Osteocyte (in vitro differentiated cells): ENCODE measurements around the gene NCOA3. TPM values are rescaled to one million over a fixed set of nuclear protein-coding genes. Genes with fewer than 3 reads are reported as not detected.
"Not testable (repeated sequence)": the region's sequence is repeated elsewhere in the genome, so short reads cannot be mapped to it uniquely, and the experiment has no call there.

ENCODE experiments used
- DNase-seq: peaks from one replicate; pipeline ENCODE4 v3.0.0; 2021; ENCODE audit warnings: mixed read lengths; ENCODE audit not compliant: unreplicated experiment; ENCODE audit errors: extremely low spot score
- H3K27ac Mint-ChIP-seq: one replicate; pipeline ENCODE4 v1.8.0; 2021; ENCODE audit warnings: mild to moderate bottlenecking, mixed read lengths; ENCODE audit not compliant: unreplicated experiment
- H3K27me3 Mint-ChIP-seq: one replicate; pipeline ENCODE4 v1.8.0; 2021; ENCODE audit warnings: mixed read lengths; ENCODE audit not compliant: unreplicated experiment
- H3K36me3 Mint-ChIP-seq: one replicate; pipeline ENCODE4 v1.8.0; 2021; ENCODE audit warnings: mixed read lengths; ENCODE audit not compliant: unreplicated experiment
- H3K4me1 Mint-ChIP-seq: one replicate; pipeline ENCODE4 v1.8.0; 2021; ENCODE audit warnings: mixed read lengths; ENCODE audit not compliant: unreplicated experiment
- H3K4me3 Mint-ChIP-seq: one replicate; pipeline ENCODE4 v1.8.0; 2021; ENCODE audit warnings: mild to moderate bottlenecking, moderate library complexity, mixed read lengths; ENCODE audit not compliant: unreplicated experiment
- H3K9me3 Mint-ChIP-seq: one replicate; pipeline ENCODE4 v1.8.0; 2021; ENCODE audit warnings: mixed read lengths; ENCODE audit not compliant: unreplicated experiment
- total RNA-seq: library from RNA; stranded (reverse); gene quantifications from 2 replicates; pipeline ENCODE4 v1.2.1, GENCODE V29; 2021
- TF ChIP-seq, protein P1 (sequence below): fragments of 200-600 bp; sonication (generic); IDR thresholded peaks from 2 replicates; pipeline ENCODE4 v1.5.0; 2021; ENCODE audit warnings: antibody characterized with exemption, mild to moderate bottlenecking, moderate library complexity

Gene NCOA3
- total RNA-seq, 1 donor from 2014 or later = 75.9 TPM

DNA sequence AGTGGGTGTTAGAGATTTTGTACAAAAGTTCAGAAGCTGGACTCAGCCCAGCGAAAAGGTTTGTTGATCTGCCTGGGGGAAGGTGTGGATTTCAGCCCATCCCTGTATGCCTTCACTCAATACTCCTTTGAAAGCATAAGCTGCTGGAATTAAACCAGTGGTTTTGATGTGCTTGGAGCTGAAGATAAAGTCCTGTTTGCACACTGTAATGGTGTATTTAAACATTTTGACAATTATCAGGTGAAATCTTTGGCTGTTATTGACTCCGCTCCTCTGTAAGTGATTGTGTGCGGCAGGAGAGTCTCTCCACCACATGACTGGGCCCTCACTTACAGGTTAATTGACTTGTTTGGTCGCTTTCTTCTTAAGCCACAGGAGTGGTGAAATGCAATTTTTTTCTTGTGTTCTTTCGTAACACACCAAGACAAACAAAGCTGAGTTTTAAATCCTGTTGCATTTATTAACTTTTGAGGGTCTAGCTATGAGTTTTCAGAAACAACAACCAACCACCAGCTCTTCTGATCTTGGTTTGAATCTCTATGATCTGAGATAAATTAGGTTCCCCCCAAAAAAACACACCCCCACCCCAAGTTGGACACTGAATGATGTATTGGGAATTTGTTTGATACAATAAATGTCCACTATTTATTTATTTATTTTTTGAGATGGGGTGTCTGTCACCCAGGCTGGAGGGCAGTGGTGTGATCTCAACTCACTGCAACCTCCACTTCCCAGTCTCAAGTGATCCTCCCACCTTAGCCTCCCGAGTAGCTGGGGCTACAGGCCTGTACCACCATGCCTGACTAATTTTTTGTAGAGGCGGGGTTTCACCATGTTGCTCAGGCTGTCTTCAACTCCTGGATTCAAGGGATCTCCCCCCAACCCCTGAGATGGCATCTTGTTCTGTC lies 46.3 kb upstream of the NCOA3 start:
- Mint-ChIP-seq H3K4me3 (no peak overlapping the region), H3K9me3 (no peaks in the 10 kb centered on the region), H3K27me3 (no peaks in the 10 kb centered on the region), H3K36me3 (peaks cover 5% of the 10 kb centered on the region), H3K27ac (no peak overlapping the region), H3K4me1 (peaks cover 29% of the 10 kb centered on the region)
- TF ChIP-seq, protein P1, sequence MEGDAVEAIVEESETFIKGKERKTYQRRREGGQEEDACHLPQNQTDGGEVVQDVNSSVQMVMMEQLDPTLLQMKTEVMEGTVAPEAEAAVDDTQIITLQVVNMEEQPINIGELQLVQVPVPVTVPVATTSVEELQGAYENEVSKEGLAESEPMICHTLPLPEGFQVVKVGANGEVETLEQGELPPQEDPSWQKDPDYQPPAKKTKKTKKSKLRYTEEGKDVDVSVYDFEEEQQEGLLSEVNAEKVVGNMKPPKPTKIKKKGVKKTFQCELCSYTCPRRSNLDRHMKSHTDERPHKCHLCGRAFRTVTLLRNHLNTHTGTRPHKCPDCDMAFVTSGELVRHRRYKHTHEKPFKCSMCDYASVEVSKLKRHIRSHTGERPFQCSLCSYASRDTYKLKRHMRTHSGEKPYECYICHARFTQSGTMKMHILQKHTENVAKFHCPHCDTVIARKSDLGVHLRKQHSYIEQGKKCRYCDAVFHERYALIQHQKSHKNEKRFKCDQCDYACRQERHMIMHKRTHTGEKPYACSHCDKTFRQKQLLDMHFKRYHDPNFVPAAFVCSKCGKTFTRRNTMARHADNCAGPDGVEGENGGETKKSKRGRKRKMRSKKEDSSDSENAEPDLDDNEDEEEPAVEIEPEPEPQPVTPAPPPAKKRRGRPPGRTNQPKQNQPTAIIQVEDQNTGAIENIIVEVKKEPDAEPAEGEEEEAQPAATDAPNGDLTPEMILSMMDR = no peak
- no peak for DNase-seq

DNA sequence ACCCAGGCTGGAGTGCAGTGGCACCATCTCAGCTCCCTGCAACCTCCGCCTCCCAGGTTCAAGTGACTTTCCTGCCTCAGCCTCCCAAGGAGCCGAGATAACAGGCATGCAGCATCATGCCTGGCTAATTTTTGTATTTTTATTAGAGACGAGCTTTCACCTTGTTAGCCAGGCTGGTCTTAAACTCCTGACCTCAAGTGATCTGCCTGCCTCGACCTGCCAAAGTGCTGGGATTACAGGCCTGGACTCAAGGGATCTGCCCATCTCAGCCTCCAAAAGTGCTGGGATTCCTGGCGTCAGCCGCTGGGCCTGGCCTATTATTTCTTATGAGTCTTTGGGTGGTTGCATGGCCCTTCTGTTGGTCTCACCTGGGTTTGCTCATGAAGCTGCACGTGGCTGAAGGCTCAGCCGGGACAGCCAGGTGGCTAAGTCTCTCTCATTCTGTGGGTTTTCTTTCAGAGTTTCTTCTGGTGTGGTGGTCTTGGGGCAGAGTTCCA lies 45.6 kb upstream of the NCOA3 start:
- Mint-ChIP-seq H3K27ac (no peak overlapping the region), H3K4me1 (peaks cover 33% of the 10 kb centered on the region), H3K9me3 (no peaks in the 10 kb centered on the region), H3K36me3 (peaks cover 5% of the 10 kb centered on the region), H3K27me3 (no peaks in the 10 kb centered on the region), H3K4me3 (no peak overlapping the region)
- DNase-seq = no peak
- TF ChIP-seq, protein P1 = no peak

- Mint-ChIP-seq H3K4me3 (no peak overlapping the region), H3K36me3 (peaks cover 5% of the 10 kb centered on the region), H3K9me3 (no peaks in the 10 kb centered on the region), H3K27ac (peak overlapping the region; percentile 23), H3K27me3 (no peaks in the 10 kb centered on the region), H3K4me1 (peaks cover 37% of the 10 kb centered on the region)
- DNase-seq = no peak
- TF ChIP-seq, protein P1 = no peak
These were observed 44.5 kb upstream of the NCOA3 start for GRCh38 chr20:47456952-47457724.

GRCh38 chr20:47458280-47459050 lies 43.2 kb upstream of the NCOA3 start:
- H3K4me3 Mint-ChIP-seq, H3K27ac Mint-ChIP-seq, H3K9me3 Mint-ChIP-seq, DNase-seq, H3K36me3 Mint-ChIP-seq, H3K27me3 Mint-ChIP-seq: not testable (repeated sequence)
- peaks cover 27% of the 10 kb centered on the region for H3K4me1 Mint-ChIP-seq

GRCh38 chr20:47459344-47460073 lies 42.2 kb upstream of the NCOA3 start:
- no peak overlapping the region for H3K4me3 Mint-ChIP-seq
- no peaks in the 10 kb centered on the region for H3K27me3 Mint-ChIP-seq
- DNase-seq = no peak
- no peak overlapping the region for H3K27ac Mint-ChIP-seq
- TF ChIP-seq, protein P1 = no peak
- H3K4me1 Mint-ChIP-seq = peaks cover 36% of the 10 kb centered on the region
- peaks cover 2% of the 10 kb centered on the region for H3K36me3 Mint-ChIP-seq
- H3K9me3 Mint-ChIP-seq = no peaks in the 10 kb centered on the region

DNA sequence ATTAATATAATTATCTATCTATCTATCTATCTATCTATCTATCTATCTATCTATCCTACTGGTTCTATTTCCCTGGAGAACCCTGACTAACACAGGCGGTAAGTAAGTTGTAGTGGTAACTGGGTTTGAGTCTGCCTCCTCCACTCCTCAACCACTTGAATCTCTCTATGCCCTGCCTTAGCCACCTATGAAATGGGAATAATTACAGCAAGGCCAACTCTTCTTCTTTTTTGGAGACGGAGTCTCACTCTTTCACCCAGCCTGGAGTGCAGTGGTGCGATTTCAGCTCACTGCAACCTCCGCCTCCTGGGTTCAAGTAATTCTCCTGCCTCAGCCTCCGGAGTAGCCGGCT lies 41.0 kb upstream of the NCOA3 start:
- H3K4me1 Mint-ChIP-seq = peaks cover 42% of the 10 kb centered on the region
- DNase-seq, H3K4me3 Mint-ChIP-seq, H3K36me3 Mint-ChIP-seq, H3K27me3 Mint-ChIP-seq, H3K9me3 Mint-ChIP-seq, H3K27ac Mint-ChIP-seq: not testable (repeated sequence)
